ENCODE results near the gene PRSS50. TPM values are rescaled to one million over a fixed set of nuclear protein-coding genes. Genes with fewer than 3 reads are reported as not detected.

PRSS50 gene
- total RNA-seq, 2 experiments from 2014 or later, result not detected

- CTCF ChIA-PET, result interaction anchor here (0.8 kb wide), 1 partner anchor 51 kb away, joined by 3 read pairs; no protein-coding TSS in a partner anchor
- POLR2A ChIA-PET, result no interaction called here
- intact Hi-C loops (cut with DNase I, micrococcal nuclease), result no loop called here
- Mint-ChIP-seq H3K4me1 (no peaks in the 10 kb centered on the region), H3K9me3 (ENCODE audit: low read depth) (no peaks in the 10 kb centered on the region), H3K4me3 (no peak overlapping the region), H3K27me3 (no peaks in the 10 kb centered on the region), H3K27ac (no peak overlapping the region), H3K36me3 (ENCODE audit: low read depth) (no peaks in the 10 kb centered on the region)
- no peak for DNase-seq
- no peak for ATAC-seq
Observed at GRCh38 chr3:46680298-46680826, 37.3 kb downstream of the PRSS50 start.

GRCh38 chr3:46679681-46680080 is 38.0 kb downstream of the PRSS50 start:
- no peak overlapping the region for H3K4me3 Mint-ChIP-seq
- no peaks in the 10 kb centered on the region for H3K9me3 Mint-ChIP-seq (ENCODE audit: low read depth)
- no peaks in the 10 kb centered on the region for H3K36me3 Mint-ChIP-seq (ENCODE audit: low read depth)
- ChIA-PET POLR2A (no interaction called here), CTCF (interaction anchor here (0.8 kb wide), 1 partner anchor 50 kb away, joined by 3 read pairs; no protein-coding TSS in a partner anchor)
- H3K27ac Mint-ChIP-seq, result no peak overlapping the region
- no peaks in the 10 kb centered on the region for H3K27me3 Mint-ChIP-seq
- intact Hi-C loops (cut with DNase I, micrococcal nuclease), result no loop called here
- no peak for DNase-seq
- ATAC-seq, result no peak
- H3K4me1 Mint-ChIP-seq, result no peaks in the 10 kb centered on the region

GRCh38 chr3:46678280-46678679 is 39.4 kb downstream of the PRSS50 start:
- Mint-ChIP-seq H3K4me3 (no peak overlapping the region), H3K36me3 (ENCODE audit: low read depth) (peaks cover 2% of the 10 kb centered on the region), H3K27me3 (no peaks in the 10 kb centered on the region), H3K9me3 (ENCODE audit: low read depth) (no peaks in the 10 kb centered on the region), H3K4me1 (no peaks in the 10 kb centered on the region), H3K27ac (no peak overlapping the region)
- CTCF ChIA-PET, result no interaction called here
- DNase-seq (no peak), ATAC-seq (no peak)
- POLR2A ChIA-PET, result no interaction called here
- intact Hi-C loops (cut with DNase I, micrococcal nuclease), result no loop called here

GRCh38 chr3:46677411-46677726 is 40.3 kb downstream of the PRSS50 start:
- intact Hi-C loops (cut with DNase I, micrococcal nuclease), result no loop called here
- no peak overlapping the region for H3K4me3 Mint-ChIP-seq
- POLR2A ChIA-PET, result no interaction called here
- no peaks in the 10 kb centered on the region for H3K27me3 Mint-ChIP-seq
- H3K36me3 Mint-ChIP-seq (ENCODE audit: low read depth), result peaks cover 2% of the 10 kb centered on the region
- H3K27ac Mint-ChIP-seq, result no peak overlapping the region
- no peaks in the 10 kb centered on the region for H3K9me3 Mint-ChIP-seq (ENCODE audit: low read depth)
- ATAC-seq (no peak), DNase-seq (no peak)
- H3K4me1 Mint-ChIP-seq, result no peaks in the 10 kb centered on the region
- CTCF ChIA-PET, result no interaction called here

- H3K27ac Mint-ChIP-seq, result no peak overlapping the region
- intact Hi-C loops (cut with DNase I, micrococcal nuclease), result no loop called here
- peaks cover 2% of the 10 kb centered on the region for H3K36me3 Mint-ChIP-seq (ENCODE audit: low read depth)
- H3K9me3 Mint-ChIP-seq (ENCODE audit: low read depth), result no peaks in the 10 kb centered on the region
- CTCF ChIA-PET, result interaction anchor here (0.8 to 0.9 kb wide), 2 partner anchors 47 to 188 kb away, joined by 3 read pairs; no protein-coding TSS in a partner anchor
- H3K4me1 Mint-ChIP-seq, result no peaks in the 10 kb centered on the region
- POLR2A ChIA-PET, result no interaction called here
- DNase-seq (no peak), ATAC-seq (no peak)
- H3K4me3 Mint-ChIP-seq, result no peak overlapping the region
- H3K27me3 Mint-ChIP-seq, result no peaks in the 10 kb centered on the region
Observed at GRCh38 chr3:46676601-46677410, 40.9 kb downstream of the PRSS50 start.

GRCh38 chr3:46675843-46676567 is 41.7 kb downstream of the PRSS50 start:
- H3K27me3 Mint-ChIP-seq, result no peaks in the 10 kb centered on the region
- peaks cover 2% of the 10 kb centered on the region for H3K36me3 Mint-ChIP-seq (ENCODE audit: low read depth)
- intact Hi-C loops (cut with DNase I, micrococcal nuclease), result no loop called here
- H3K9me3 Mint-ChIP-seq (ENCODE audit: low read depth), result no peaks in the 10 kb centered on the region
- no peaks in the 10 kb centered on the region for H3K4me1 Mint-ChIP-seq
- ATAC-seq (no peak), DNase-seq (no peak)
- ChIA-PET CTCF (interaction anchor here (0.5 to 0.9 kb wide), 5 partner anchors 17 to 468 kb away, joined by 3 to 4 read pairs (median 3); partner anchors contain the start of gene CCR1), POLR2A (no interaction called here)
- H3K27ac Mint-ChIP-seq, result no peak overlapping the region
- H3K4me3 Mint-ChIP-seq, result no peak overlapping the region

- ATAC-seq (no peak), DNase-seq (peak; percentile 2)
- no peak overlapping the region for H3K4me3 Mint-ChIP-seq
- peaks cover 2% of the 10 kb centered on the region for H3K36me3 Mint-ChIP-seq (ENCODE audit: low read depth)
- no peaks in the 10 kb centered on the region for H3K27me3 Mint-ChIP-seq
- H3K27ac Mint-ChIP-seq, result no peak overlapping the region
- H3K9me3 Mint-ChIP-seq (ENCODE audit: low read depth), result no peaks in the 10 kb centered on the region
- H3K4me1 Mint-ChIP-seq, result no peaks in the 10 kb centered on the region
- ChIA-PET CTCF (interaction anchor here (0.8 kb wide), 1 partner anchor 18 kb away, joined by 3 read pairs; no protein-coding TSS in a partner anchor), POLR2A (no interaction called here)
- intact Hi-C loops (cut with DNase I, micrococcal nuclease), result no loop called here
Observed at GRCh38 chr3:46675426-46675825, 42.2 kb downstream of the PRSS50 start.

GRCh38 chr3:46674031-46674845 is 43.4 kb downstream of the PRSS50 start:
- Mint-ChIP-seq H3K27me3 (no peaks in the 10 kb centered on the region), H3K9me3 (ENCODE audit: low read depth) (no peaks in the 10 kb centered on the region), H3K27ac (no peak overlapping the region), H3K4me3 (no peak overlapping the region), H3K4me1 (no peaks in the 10 kb centered on the region), H3K36me3 (ENCODE audit: low read depth) (peaks cover 2% of the 10 kb centered on the region)
- DNase-seq (peak; percentile 4), ATAC-seq (no peak)
- intact Hi-C loops (cut with DNase I, micrococcal nuclease), result no loop called here
- ChIA-PET CTCF (interaction anchor here (0.7 to 0.8 kb wide), 2 partner anchors 10 to 318 kb away, joined by 3 read pairs; no protein-coding TSS in a partner anchor), POLR2A (no interaction called here)

GRCh38 chr3:46673151-46674030 is 44.3 kb downstream of the PRSS50 start:
- ATAC-seq, result no peak
- CTCF ChIA-PET, result interaction anchor here (0.8 to 1.0 kb wide), 2 partner anchors 43 to 317 kb away, joined by 3 to 4 read pairs; no protein-coding TSS in a partner anchor
- H3K4me3 Mint-ChIP-seq, result no peak overlapping the region

GRCh38 chr3:46672349-46672695 is 45.3 kb downstream of the PRSS50 start:
- Mint-ChIP-seq H3K27ac (no peak overlapping the region), H3K27me3 (no peaks in the 10 kb centered on the region), H3K4me1 (no peaks in the 10 kb centered on the region), H3K36me3 (ENCODE audit: low read depth) (peaks cover 2% of the 10 kb centered on the region), H3K9me3 (ENCODE audit: low read depth) (no peaks in the 10 kb centered on the region), H3K4me3 (no peak overlapping the region)
- intact Hi-C loops (cut with DNase I, micrococcal nuclease), result no loop called here
- peak; percentile 2 for DNase-seq
- ATAC-seq, result no peak
- ChIA-PET POLR2A (no interaction called here), CTCF (interaction anchor here (0.6 to 1.0 kb wide), 2 partner anchors 42 to 149 kb away, joined by 3 to 4 read pairs; no protein-coding TSS in a partner anchor)

More at GRCh38 chr3:46673151-46674030, 44.3 kb downstream of the PRSS50 start:
- DNase-seq, result peak; percentile 2
- Mint-ChIP-seq H3K9me3 (ENCODE audit: low read depth) (no peaks in the 10 kb centered on the region), H3K4me1 (no peaks in the 10 kb centered on the region), H3K27ac (no peak overlapping the region), H3K36me3 (ENCODE audit: low read depth) (peaks cover 2% of the 10 kb centered on the region), H3K27me3 (no peaks in the 10 kb centered on the region)
- POLR2A ChIA-PET, result no interaction called here
- intact Hi-C loops (cut with DNase I, micrococcal nuclease), result no loop called here

All from activated CD4-positive, alpha-beta T cell treated with anti-CD3 and anti-CD28 coated beads for 36 hours (primary cell).